SIG-M5 treated with dmso at 0.1 percent for 504 hours (cell line): ENCODE measurements around the gene WDR72.

ENCODE experiments used
- DNase-seq: peaks from one replicate; lab custom pipeline; 2025; ENCODE audit not compliant: unreplicated experiment; lab: John Stamatoyannopoulos, UW

WDR72 gene

GRCh38 chr15:53470743-53471142, 288.7 kb downstream of the WDR72 start:
- no peak for DNase-seq

- no peak for DNase-seq
These were observed 290.0 kb downstream of the WDR72 start for GRCh38 chr15:53469422-53469821.
